Mucosa of stomach (tissue), 1 donor: Measurements from ENCODE around the gene IKZF1.

Experiments used
- H3K27me3 ChIP-seq: one replicate; pipeline ENCODE4 v1.7.0; 2013; ENCODE audit warnings: mild to moderate bottlenecking, low read length; ENCODE audit not compliant: control insufficient read depth, insufficient read depth
- H3K36me3 ChIP-seq: one replicate; pipeline ENCODE4 v1.7.0; 2013; ENCODE audit warnings: low read length; ENCODE audit not compliant: control insufficient read depth, insufficient read depth
- H3K4me1 ChIP-seq: one replicate; pipeline ENCODE4 v1.7.0; 2013; ENCODE audit warnings: mild to moderate bottlenecking, low read length; ENCODE audit not compliant: control insufficient read depth, insufficient read depth
- H3K4me3 ChIP-seq: one replicate; pipeline ENCODE4 v1.7.0; 2013; ENCODE audit warnings: low read length
- H3K9ac ChIP-seq: one replicate; pipeline ENCODE4 v1.7.0; 2013; ENCODE audit warnings: mild to moderate bottlenecking, low read length, moderate library complexity
- H3K9me3 ChIP-seq: one replicate; pipeline ENCODE4 v1.7.0; 2013; ENCODE audit warnings: mild to moderate bottlenecking, low read length, moderate library complexity; ENCODE audit not compliant: control insufficient read depth
- donor health status: Pancreatic carcinoma.

IKZF1 gene

DNA sequence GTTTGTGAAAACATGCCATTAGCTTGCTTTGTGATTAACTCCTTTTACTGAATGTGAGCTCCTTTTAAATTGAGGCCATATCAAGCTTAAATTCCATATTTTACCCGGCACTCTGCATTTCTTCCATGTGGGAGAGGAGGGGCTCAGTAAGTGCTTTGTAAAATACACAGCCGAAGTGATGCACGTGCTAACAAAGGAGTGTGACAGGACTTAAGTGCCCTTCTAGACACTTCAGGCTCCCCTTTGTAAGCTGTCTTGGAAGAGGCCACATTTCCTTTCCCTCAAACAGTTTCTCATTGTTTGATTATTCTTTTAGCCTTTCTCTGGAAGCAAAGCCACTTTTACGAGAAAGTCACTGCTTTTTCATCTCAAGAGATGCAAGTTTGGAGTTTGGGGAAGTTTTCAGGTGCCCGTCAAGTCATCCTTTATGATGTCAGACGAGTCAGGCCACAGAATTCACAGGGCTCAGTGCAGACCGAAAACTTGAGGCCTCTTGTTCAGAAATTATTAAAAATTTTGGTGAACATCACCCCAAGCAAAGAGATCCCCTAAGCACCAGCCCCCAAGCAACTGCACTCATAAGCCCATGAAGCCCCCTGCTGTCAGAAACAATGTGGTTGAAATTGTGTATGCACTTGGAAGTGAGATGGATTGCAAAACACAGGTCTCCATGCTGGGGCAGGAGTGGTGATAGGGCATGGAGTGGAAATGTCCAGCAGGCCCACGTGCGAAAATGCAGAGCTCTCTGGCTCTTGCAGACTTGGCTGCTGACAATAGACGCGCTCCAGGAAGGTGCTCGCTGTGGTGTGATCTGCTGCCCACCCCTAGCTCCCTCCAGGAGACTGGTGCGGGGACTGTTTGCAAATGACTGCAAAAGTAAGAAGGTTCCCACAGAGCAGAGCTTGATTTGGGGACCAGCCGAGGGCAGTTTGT lies 11.5 kb downstream of the IKZF1 start:
- Histone ChIP-seq H3K36me3 (no peaks in the 10 kb centered on the region), H3K9ac (no peak overlapping the region), H3K27me3 (no peaks in the 10 kb centered on the region), H3K4me3 (no peak overlapping the region), H3K9me3 (no peaks in the 10 kb centered on the region), H3K4me1 (no peaks in the 10 kb centered on the region)

DNA sequence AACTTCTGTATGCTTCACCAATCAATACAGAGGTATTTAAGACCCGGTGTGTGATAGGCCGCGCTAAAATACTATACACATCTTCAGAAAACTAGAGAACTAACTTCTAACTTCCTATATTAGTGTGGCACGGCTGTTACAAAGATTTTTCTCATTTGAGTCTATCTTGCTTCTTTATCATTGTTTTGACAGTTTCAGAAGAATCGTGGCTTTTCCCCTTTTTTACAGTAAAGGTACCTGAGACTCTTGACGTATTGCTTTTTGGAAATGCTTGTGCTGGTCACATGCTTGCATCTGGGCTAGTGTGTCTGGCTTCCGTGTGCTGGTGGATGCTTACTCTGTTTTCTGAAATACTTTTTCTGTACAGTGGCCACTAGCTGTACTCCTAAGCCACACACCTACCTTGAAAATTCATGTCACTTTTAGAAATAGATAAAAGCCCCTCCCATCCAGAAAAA lies 12.7 kb downstream of the IKZF1 start:
- no peaks in the 10 kb centered on the region for H3K27me3 ChIP-seq
- H3K4me3 ChIP-seq = no peak overlapping the region
- no peaks in the 10 kb centered on the region for H3K36me3 ChIP-seq
- no peak overlapping the region for H3K9ac ChIP-seq
- no peaks in the 10 kb centered on the region for H3K9me3 ChIP-seq
- no peaks in the 10 kb centered on the region for H3K4me1 ChIP-seq

DNA sequence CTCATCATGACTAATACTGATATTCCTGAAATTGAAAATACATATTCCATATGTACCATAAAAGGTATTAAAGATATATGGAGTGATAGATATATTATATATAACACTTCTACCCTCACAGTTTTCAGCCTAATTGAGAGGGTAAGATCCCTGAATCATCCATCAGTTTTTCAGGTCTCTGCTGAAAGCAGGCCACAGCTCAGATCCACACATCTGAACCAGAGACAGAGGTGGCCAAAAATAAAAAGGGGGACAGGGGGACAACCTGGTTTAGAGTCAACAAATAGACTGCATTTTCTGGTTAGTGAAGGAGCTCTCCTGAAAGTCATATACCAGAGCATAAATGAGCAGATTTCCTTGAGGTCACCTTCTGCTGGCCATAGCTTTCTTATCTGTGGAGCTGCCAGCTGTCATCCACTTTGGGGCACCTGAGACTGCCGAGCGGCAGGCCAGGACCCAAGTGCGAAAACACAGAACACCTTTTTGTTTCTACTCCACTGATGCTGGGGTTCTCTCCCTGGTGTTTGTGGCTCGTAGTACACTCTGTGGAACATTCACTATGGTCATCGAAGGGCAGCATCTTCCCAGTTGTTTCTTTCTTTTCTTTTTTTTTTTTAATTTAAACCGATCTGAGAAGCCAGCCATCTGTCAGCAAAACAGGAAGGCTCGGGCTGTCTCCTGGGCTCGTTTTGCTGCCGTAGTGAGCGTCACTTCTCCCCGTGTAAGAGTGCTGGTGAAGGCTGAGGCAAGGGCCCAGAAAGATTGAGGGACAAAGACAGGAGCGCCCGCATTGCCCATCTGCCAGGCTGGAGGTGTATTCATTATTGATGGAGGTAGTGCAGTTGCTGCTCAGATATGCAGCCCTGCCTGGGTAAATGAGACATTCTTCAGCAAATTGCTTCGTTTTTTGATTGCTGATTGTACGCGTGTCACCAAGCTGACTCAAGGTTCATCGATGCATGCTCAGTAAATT lies 13.5 kb downstream of the IKZF1 start:
- Histone ChIP-seq H3K4me3 (no peak overlapping the region), H3K9ac (no peak overlapping the region), H3K4me1 (no peaks in the 10 kb centered on the region), H3K27me3 (no peaks in the 10 kb centered on the region), H3K9me3 (no peaks in the 10 kb centered on the region), H3K36me3 (no peaks in the 10 kb centered on the region)

DNA sequence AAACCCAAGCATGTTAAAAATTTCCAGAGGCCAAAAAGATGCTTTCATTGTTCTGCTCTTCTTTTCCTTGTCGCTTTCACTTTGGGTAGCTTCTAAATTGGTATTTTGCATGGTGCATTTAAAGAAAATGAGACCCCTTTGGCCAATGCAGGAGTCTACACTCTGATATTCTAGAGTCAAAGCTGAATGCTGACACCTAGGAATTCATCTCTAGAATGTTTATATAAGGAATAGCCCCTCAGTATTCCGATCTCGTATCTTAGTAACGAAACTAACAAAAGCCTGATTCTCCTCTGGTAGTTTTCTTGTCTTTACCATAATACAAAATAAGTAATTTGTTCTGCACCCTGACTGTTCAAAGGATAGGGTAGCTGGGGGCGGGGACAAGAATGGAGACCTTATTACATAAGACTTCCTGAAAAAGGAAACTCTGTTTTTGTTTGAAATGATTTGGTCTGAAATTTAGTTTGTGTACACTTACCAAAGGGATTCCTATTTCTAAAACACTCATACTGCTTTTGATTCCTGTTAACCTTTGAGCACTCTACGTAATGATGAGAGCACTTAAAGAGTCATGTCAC lies 17.1 kb downstream of the IKZF1 start:
- H3K36me3 ChIP-seq = no peaks in the 10 kb centered on the region
- H3K4me3 ChIP-seq = no peak overlapping the region
- H3K9ac ChIP-seq = no peak overlapping the region
- H3K27me3 ChIP-seq = no peaks in the 10 kb centered on the region
- H3K9me3 ChIP-seq = no peaks in the 10 kb centered on the region
- no peaks in the 10 kb centered on the region for H3K4me1 ChIP-seq

DNA sequence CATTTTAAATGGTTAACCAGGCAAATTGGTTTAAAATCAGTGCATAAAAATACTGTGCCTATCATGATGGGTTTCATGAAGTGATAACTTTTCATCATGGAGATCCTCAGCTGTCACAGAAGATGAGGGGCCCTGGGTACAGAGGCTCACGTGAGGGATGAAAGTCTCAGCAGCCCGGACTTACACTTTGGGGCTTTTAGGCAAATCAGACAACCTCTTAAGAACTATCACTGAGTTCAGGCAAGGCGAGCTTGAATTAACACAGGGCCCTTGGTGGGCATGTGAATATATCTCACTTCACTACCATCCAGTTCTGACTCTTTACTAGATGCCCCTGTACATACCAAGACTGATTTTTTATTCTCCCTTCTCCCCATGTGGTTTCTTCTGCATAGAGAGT lies 19.6 kb downstream of the IKZF1 start:
- Histone ChIP-seq H3K9me3 (no peaks in the 10 kb centered on the region), H3K4me1 (no peaks in the 10 kb centered on the region), H3K36me3 (no peaks in the 10 kb centered on the region), H3K27me3 (no peaks in the 10 kb centered on the region), H3K9ac (no peak overlapping the region), H3K4me3 (no peak overlapping the region)

DNA sequence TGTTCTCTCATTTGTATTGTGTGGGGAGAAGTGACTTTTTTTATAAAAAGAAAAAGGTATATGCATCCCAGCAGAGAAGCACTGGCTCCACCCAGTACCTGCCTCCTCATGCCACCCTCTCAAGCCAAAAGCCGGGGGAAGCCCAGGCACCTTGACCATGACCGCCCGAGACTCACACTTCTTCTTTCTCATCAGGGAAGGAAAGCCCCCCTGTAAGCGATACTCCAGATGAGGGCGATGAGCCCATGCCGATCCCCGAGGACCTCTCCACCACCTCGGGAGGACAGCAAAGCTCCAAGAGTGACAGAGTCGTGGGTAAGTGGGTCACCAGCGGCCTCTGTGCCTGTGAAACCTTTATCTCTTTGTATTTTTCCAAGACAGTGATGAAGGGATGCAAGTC lies 22.9 kb downstream of the IKZF1 start:
- H3K4me1 ChIP-seq = no peaks in the 10 kb centered on the region
- no peak overlapping the region for H3K4me3 ChIP-seq
- no peaks in the 10 kb centered on the region for H3K9me3 ChIP-seq
- H3K36me3 ChIP-seq = no peaks in the 10 kb centered on the region
- H3K9ac ChIP-seq = no peak overlapping the region
- H3K27me3 ChIP-seq = no peaks in the 10 kb centered on the region

DNA sequence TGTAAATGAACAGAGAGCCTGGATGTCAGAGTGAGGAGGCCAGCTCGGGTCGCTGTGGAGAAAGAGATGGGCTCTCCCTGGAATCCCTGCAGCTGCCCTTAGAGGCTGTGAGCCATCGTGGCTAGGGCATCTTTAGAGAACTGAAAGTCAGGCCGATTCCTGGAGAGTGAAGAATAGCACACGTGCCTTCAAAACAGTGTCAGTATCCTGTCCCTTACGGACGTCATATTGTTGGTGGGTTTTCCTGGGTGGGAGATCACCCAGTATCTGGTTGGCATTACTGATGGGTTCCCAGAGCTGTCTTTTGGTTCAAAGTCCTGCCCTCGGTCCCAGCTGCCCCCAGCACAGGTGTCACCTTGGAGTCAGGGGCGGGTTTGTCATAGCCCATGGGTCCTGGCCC lies 25.3 kb downstream of the IKZF1 start:
- H3K9me3 ChIP-seq = no peaks in the 10 kb centered on the region
- H3K36me3 ChIP-seq = no peaks in the 10 kb centered on the region
- peaks cover 3% of the 10 kb centered on the region for H3K27me3 ChIP-seq
- H3K9ac ChIP-seq = no peak overlapping the region
- no peak overlapping the region for H3K4me3 ChIP-seq
- H3K4me1 ChIP-seq = no peaks in the 10 kb centered on the region

DNA sequence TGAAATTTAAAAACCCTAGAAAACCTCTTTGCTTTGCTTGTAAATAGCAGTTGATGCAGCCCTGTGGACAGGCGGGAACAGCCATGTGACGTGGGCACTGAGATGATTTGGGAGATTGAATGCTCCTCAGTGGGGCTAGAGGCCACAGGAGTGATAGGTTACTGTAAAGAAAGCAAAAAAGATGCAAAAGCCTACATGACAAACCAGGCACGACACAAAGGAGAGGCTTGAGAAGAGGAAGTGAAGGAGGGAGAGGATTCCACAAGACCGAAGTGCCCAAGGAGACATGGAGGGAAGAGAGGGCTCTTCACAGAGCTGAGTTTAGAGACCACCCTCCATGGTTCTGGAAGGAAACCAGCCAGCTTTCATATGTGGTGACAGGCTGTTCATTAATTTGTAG lies 25.7 kb downstream of the IKZF1 start:
- no peak overlapping the region for H3K9ac ChIP-seq
- no peaks in the 10 kb centered on the region for H3K9me3 ChIP-seq
- H3K4me1 ChIP-seq = no peaks in the 10 kb centered on the region
- H3K36me3 ChIP-seq = no peaks in the 10 kb centered on the region
- peaks cover 3% of the 10 kb centered on the region for H3K27me3 ChIP-seq
- H3K4me3 ChIP-seq = no peak overlapping the region

DNA sequence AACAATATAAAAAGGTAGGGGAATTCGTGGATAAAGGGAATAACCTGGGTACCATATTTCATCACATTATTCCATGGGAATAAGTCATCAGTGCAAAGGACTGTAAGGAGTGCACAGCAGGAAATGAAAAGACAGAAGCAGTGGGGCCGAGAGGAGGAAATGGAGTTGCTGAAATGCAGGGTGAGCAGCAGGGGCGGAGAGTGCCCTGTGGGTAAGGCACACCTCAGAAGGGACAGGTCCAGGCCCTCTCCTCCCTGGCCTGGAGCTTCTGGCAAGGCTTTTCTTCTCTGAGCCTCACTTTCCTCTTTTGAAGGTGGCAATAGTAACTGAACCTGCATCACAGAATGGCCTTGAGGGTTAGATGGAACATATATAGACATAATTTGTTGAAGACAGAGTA lies 26.2 kb downstream of the IKZF1 start:
- Histone ChIP-seq H3K27me3 (peaks cover 3% of the 10 kb centered on the region), H3K9me3 (no peaks in the 10 kb centered on the region), H3K36me3 (no peaks in the 10 kb centered on the region)

DNA sequence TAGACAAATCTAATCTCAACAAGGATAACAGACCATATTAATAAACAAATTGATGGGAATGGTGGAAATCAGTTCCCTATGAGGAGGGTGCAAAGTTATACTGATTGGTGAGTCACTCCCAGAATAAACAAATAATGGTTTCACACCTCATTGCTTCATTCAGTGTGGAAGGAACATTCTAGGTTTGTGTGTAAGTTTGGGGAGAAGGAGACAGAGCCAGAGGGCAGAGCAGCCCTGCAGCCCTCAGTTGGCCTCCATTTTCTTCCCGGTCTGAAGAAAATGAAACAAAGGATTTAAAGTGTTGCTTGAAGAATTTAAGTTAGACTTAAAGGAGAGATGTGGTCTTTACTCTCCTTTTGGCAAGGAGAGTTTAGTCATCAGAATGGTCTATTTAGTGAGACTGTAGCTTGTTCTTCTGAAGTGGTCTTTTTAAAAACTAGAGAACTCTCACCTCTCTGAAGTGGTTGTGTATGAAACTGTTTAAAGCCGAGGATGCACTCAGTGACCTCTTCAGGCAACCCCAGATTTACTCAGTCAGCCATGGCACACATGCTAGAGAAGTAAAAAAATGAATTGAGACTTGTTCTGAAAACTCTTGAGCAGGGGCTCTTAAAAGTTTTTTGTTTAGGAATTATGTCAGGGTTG lies 27.2 kb downstream of the IKZF1 start:
- Histone ChIP-seq H3K27me3 (peaks cover 3% of the 10 kb centered on the region), H3K9me3 (no peaks in the 10 kb centered on the region), H3K4me3 (no peak overlapping the region), H3K4me1 (no peaks in the 10 kb centered on the region), H3K9ac (no peak overlapping the region), H3K36me3 (no peaks in the 10 kb centered on the region)

More for the DNA sequence above, 26.2 kb downstream of the IKZF1 start:
- no peak overlapping the region for H3K4me3 ChIP-seq
- no peak overlapping the region for H3K9ac ChIP-seq
- no peaks in the 10 kb centered on the region for H3K4me1 ChIP-seq

DNA sequence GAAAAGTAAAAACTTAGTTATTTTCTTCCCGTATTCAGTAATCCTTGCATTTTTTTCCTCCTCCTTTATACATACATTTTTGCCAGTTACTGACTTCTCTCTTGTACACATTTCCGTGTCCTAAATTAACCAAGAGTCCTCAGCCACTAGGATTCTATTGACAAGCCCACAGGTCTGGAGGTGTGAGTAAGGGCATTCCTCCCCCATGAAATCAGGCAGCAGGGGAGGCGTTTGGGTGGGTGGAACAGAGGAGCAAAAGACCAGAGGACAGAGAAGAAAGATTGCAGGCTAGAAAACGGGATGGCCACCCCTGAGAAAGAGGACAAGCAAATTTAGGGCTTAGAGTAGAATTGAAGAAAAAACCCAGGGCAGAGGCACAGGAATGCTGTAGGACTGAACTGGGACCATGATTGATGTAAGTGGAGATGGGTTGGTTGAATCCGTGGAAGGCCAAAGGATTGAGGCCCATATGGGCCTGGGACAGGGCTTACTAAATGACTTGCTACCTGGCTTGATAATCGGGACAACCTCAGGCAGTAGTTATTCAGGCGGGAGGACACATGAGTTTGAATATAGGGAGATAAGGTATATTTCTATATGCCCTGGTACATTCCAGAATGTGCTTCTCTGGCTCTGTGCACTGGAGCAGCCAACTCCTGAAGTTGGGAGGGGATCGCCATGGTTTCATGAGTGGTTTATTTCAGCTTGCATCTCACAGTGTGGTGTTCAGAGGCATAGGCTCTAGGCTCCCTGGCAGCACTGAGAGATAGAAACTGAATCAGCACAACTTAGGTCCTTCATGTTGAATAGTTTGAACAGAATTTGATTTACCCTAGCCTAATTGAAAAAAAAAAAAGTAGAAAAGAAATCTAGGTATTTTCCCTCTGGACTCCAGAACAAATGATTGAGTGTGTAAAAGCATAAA lies 28.0 kb downstream of the IKZF1 start:
- Histone ChIP-seq H3K27me3 (peaks cover 3% of the 10 kb centered on the region), H3K36me3 (no peaks in the 10 kb centered on the region), H3K4me1 (no peaks in the 10 kb centered on the region), H3K9ac (no peak overlapping the region), H3K9me3 (no peaks in the 10 kb centered on the region), H3K4me3 (no peak overlapping the region)
